HepG2 (cell line): ENCODE measurements around the gene CBX2. TPM values are rescaled to one million over a fixed set of nuclear protein-coding genes. Genes with fewer than 3 reads are reported as not detected.

ENCODE experiments used
- ASH2L ChIP-seq: fragments of 300-600, 200-600 bp; sonication (generic); IDR thresholded peaks from 2 replicates; pipeline ENCODE4 v1.7.0; 2017; ENCODE audit warnings: low read depth, mild to moderate bottlenecking, moderate library complexity, mixed read lengths, low read length; ENCODE audit not compliant: insufficient read length
- ATRX ChIP-seq: sonication (generic); formaldehyde crosslinking; IDR thresholded peaks from 2 replicates; pipeline ENCODE4 v1.4.0; 2020; ENCODE audit warnings: missing genetic modification reagents, borderline replicate concordance
- CREM ChIP-seq, 2 experiments: sonication (generic) in 1 of 2; formaldehyde crosslinking in 1 of 2; IDR thresholded peaks; 2 replicates each; pipeline versions ENCODE4 v1.4.0 to v1.6.1; 2016 to 2020; ENCODE audit warnings: antibody characterized with exemption in 1 of 2, mild to moderate bottlenecking in 1 of 2, missing genetic modification reagents in 1 of 2
- FOSL1 ChIP-seq: sonication (generic); formaldehyde crosslinking; IDR thresholded peaks from 2 replicates; pipeline ENCODE4 v1.9.0; 2021; ENCODE audit warnings: missing genetic modification reagents, borderline replicate concordance
- GMEB2 ChIP-seq: IDR thresholded peaks from 2 replicates; pipeline ENCODE4 v1.6.1; 2016; ENCODE audit warnings: missing biosample characterization, missing genetic modification reagents, low read depth
- HOXA5 ChIP-seq: sonication (generic); formaldehyde crosslinking; IDR thresholded peaks from 2 replicates; pipeline ENCODE4 v1.4.0; 2020; ENCODE audit warnings: missing genetic modification reagents
- KAT7 ChIP-seq: IDR thresholded peaks from 2 replicates; pipeline ENCODE4 v1.6.1; 2018; ENCODE audit warnings: borderline replicate concordance, missing compliant biosample characterization
- NR1H2 ChIP-seq: sonication (generic); formaldehyde crosslinking; IDR thresholded peaks from 2 replicates; pipeline ENCODE4 v1.8.1; 2022; ENCODE audit warnings: low read depth, missing genetic modification reagents, borderline replicate concordance
- RNF2 ChIP-seq: fragments of 450-650 bp; conservative IDR thresholded peaks from 2 replicates; pipeline ENCODE4 v1.6.1; 2016; ENCODE audit warnings: low read depth
- SIN3A ChIP-seq: IDR thresholded peaks from 2 replicates; pipeline ENCODE4 v1.6.1; 2011; ENCODE audit warnings: low read depth, mild to moderate bottlenecking, control low read depth, low read length, borderline replicate concordance
- TRIM24 ChIP-seq: sonication (generic); formaldehyde crosslinking; IDR thresholded peaks from 2 replicates; pipeline ENCODE4 v1.8.0; 2022; ENCODE audit warnings: mild to moderate bottlenecking, missing genetic modification reagents
- ZNF260 ChIP-seq: sonication (generic); formaldehyde crosslinking; IDR thresholded peaks from 2 replicates; pipeline ENCODE4 v1.4.0; 2020; ENCODE audit warnings: missing genetic modification reagents, low read depth, mild to moderate bottlenecking, borderline replicate concordance
- ZNF382 ChIP-seq: sonication (generic); formaldehyde crosslinking; IDR thresholded peaks from 2 replicates; pipeline ENCODE4 v1.5.0; 2020; ENCODE audit warnings: missing genetic modification reagents, mild to moderate bottlenecking, borderline replicate concordance
- polyA plus RNA-seq, 8 experiments: library from polyadenylated mRNA; depleted of rRNA in 3 of 8; stranded (reverse) in 7 of 8; unstranded in 1 of 8; fragments of >200 nt; fragmentation: Illumina TruSeq in 4 of 8; extraction: Trizol in 4 of 8; gene quantifications; 2 replicates each; pipeline versions ENCODE4 v1.2.1 to v1.2.3, GENCODE V29; 2011 to 2016; ENCODE audit warnings: low read depth in 4 of 8, missing spikeins in 1 of 8, mixed read lengths in 1 of 8; ENCODE audit not compliant: insufficient read depth in 1 of 8
- total RNA-seq, 5 experiments: library from RNA; depleted of rRNA; stranded (reverse); fragments of >200 nt; fragmentation: Illumina TruSeq; extraction: Trizol; gene quantifications; 2 replicates each; pipeline ENCODE4 v1.2.3, GENCODE V29; 2016; ENCODE audit warnings: low read depth in 1 of 5
- TF ChIP-seq, protein P1 (sequence below): sonication (generic); formaldehyde crosslinking; IDR thresholded peaks from 2 replicates; pipeline ENCODE4 v1.5.1; 2020; ENCODE audit warnings: missing genetic modification reagents, mild to moderate bottlenecking, borderline replicate concordance
- TF ChIP-seq, protein P2 (sequence below): sonication (generic); formaldehyde crosslinking; IDR thresholded peaks from 2 replicates; pipeline ENCODE4 v1.4.0; 2020; ENCODE audit warnings: mild to moderate bottlenecking, missing genetic modification reagents
- TF ChIP-seq, protein P3 (sequence below): sonication (generic); formaldehyde crosslinking; IDR thresholded peaks from 2 replicates; pipeline ENCODE4 v1.4.0; 2020; ENCODE audit warnings: missing genetic modification reagents, borderline replicate concordance
- TF ChIP-seq, protein P4 (sequence below): IDR thresholded peaks from 2 replicates; pipeline ENCODE4 v1.4.0; 2020; ENCODE audit warnings: mild to moderate bottlenecking, missing genetic modification reagents

CBX2 gene
- total and polyA plus RNA-seq, 2 of the 13 experiments (the other 11 are each of a cell fraction or from before 2014, with no cell fraction given): 14.5 to 31.1 TPM

GRCh38 chr17:79741751-79742588, 36.0 kb upstream of the CBX2 start (continued):
- TF ChIP-seq, protein P1, sequence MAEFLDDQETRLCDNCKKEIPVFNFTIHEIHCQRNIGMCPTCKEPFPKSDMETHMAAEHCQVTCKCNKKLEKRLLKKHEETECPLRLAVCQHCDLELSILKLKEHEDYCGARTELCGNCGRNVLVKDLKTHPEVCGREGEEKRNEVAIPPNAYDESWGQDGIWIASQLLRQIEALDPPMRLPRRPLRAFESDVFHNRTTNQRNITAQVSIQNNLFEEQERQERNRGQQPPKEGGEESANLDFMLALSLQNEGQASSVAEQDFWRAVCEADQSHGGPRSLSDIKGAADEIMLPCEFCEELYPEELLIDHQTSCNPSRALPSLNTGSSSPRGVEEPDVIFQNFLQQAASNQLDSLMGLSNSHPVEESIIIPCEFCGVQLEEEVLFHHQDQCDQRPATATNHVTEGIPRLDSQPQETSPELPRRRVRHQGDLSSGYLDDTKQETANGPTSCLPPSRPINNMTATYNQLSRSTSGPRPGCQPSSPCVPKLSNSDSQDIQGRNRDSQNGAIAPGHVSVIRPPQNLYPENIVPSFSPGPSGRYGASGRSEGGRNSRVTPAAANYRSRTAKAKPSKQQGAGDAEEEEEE (CRISPR knock-in tag): no peak
- TF ChIP-seq ZNF260 (CRISPR knock-in tag): no peak
- TF ChIP-seq, protein P2, sequence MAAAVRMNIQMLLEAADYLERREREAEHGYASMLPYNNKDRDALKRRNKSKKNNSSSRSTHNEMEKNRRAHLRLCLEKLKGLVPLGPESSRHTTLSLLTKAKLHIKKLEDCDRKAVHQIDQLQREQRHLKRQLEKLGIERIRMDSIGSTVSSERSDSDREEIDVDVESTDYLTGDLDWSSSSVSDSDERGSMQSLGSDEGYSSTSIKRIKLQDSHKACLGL (CRISPR knock-in tag): peak; percentile 78; the same call in 1 of the 2 replicates
- no peak for TF ChIP-seq ATRX (CRISPR knock-in tag)
- TF ChIP-seq, protein P3, sequence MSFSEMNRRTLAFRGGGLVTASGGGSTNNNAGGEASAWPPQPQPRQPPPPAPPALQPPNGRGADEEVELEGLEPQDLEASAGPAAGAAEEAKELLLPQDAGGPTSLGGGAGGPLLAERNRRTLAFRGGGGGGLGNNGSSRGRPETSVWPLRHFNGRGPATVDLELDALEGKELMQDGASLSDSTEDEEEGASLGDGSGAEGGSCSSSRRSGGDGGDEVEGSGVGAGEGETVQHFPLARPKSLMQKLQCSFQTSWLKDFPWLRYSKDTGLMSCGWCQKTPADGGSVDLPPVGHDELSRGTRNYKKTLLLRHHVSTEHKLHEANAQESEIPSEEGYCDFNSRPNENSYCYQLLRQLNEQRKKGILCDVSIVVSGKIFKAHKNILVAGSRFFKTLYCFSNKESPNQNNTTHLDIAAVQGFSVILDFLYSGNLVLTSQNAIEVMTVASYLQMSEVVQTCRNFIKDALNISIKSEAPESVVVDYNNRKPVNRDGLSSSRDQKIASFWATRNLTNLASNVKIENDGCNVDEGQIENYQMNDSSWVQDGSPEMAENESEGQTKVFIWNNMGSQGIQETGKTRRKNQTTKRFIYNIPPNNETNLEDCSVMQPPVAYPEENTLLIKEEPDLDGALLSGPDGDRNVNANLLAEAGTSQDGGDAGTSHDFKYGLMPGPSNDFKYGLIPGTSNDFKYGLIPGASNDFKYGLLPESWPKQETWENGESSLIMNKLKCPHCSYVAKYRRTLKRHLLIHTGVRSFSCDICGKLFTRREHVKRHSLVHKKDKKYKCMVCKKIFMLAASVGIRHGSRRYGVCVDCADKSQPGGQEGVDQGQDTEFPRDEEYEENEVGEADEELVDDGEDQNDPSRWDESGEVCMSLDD (CRISPR knock-in tag): peak; percentile 73; the same call in 1 of the 2 replicates
- no peak for TF ChIP-seq ASH2L
- TF ChIP-seq TRIM24 (CRISPR knock-in tag): no peak
- no peak; the same call in 1 of the 2 replicates for TF ChIP-seq KAT7 (CRISPR knock-in tag)
- TF ChIP-seq, protein P4, sequence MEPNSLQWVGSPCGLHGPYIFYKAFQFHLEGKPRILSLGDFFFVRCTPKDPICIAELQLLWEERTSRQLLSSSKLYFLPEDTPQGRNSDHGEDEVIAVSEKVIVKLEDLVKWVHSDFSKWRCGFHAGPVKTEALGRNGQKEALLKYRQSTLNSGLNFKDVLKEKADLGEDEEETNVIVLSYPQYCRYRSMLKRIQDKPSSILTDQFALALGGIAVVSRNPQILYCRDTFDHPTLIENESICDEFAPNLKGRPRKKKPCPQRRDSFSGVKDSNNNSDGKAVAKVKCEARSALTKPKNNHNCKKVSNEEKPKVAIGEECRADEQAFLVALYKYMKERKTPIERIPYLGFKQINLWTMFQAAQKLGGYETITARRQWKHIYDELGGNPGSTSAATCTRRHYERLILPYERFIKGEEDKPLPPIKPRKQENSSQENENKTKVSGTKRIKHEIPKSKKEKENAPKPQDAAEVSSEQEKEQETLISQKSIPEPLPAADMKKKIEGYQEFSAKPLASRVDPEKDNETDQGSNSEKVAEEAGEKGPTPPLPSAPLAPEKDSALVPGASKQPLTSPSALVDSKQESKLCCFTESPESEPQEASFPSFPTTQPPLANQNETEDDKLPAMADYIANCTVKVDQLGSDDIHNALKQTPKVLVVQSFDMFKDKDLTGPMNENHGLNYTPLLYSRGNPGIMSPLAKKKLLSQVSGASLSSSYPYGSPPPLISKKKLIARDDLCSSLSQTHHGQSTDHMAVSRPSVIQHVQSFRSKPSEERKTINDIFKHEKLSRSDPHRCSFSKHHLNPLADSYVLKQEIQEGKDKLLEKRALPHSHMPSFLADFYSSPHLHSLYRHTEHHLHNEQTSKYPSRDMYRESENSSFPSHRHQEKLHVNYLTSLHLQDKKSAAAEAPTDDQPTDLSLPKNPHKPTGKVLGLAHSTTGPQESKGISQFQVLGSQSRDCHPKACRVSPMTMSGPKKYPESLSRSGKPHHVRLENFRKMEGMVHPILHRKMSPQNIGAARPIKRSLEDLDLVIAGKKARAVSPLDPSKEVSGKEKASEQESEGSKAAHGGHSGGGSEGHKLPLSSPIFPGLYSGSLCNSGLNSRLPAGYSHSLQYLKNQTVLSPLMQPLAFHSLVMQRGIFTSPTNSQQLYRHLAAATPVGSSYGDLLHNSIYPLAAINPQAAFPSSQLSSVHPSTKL: peak; percentile 73
- no peak for TF ChIP-seq ZNF382 (CRISPR knock-in tag)
- peak; percentile 97 for TF ChIP-seq HOXA5 (CRISPR knock-in tag)
- peak; percentile 77; the same call in 1 of the 2 replicates for TF ChIP-seq SIN3A
- TF ChIP-seq CREM (IDR thresholded peaks at IDR 0.05): no peak
- no peak for TF ChIP-seq CREM (CRISPR knock-in tag; IDR thresholded peaks at IDR 0.05)
- TF ChIP-seq FOSL1 (CRISPR knock-in tag): 0 out of 2 replicates have a peak, but pooled peaks have one; percentile 21
- no peak for TF ChIP-seq GMEB2 (CRISPR knock-in tag)
- no peak for TF ChIP-seq RNF2
- TF ChIP-seq NR1H2 (CRISPR knock-in tag): no peak
